ENCODE data around the gene MIER2.
"Not testable (repeated sequence)": the region's sequence is repeated elsewhere in the genome, so short reads cannot be mapped to it uniquely, and the experiment has no call there.

DNA sequence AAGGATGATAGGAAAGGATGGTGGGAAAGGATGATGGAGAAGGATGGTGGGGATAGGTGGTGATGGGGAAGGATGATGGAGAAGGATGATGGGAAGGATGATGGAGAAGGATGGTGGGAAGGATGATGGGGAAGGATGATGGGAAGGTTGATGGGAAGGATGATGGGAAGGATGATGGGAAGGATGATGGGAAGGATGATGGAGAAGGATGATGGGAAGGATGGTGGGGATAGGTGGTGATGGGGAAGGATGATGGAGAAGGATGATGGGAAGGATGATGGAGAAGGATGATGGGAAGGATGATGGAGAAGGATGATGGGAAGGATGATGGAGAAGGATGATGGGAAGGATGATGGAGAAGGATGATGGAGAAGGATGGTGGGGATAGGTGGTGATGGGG, 49.0 kb upstream of the MIER2 start:
- TF ChIP-seq, protein P1, sequence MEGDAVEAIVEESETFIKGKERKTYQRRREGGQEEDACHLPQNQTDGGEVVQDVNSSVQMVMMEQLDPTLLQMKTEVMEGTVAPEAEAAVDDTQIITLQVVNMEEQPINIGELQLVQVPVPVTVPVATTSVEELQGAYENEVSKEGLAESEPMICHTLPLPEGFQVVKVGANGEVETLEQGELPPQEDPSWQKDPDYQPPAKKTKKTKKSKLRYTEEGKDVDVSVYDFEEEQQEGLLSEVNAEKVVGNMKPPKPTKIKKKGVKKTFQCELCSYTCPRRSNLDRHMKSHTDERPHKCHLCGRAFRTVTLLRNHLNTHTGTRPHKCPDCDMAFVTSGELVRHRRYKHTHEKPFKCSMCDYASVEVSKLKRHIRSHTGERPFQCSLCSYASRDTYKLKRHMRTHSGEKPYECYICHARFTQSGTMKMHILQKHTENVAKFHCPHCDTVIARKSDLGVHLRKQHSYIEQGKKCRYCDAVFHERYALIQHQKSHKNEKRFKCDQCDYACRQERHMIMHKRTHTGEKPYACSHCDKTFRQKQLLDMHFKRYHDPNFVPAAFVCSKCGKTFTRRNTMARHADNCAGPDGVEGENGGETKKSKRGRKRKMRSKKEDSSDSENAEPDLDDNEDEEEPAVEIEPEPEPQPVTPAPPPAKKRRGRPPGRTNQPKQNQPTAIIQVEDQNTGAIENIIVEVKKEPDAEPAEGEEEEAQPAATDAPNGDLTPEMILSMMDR (IDR thresholded peaks at IDR 0.05) = not testable (repeated sequence)
- TF ChIP-seq POLR2AphosphoS5 (IDR thresholded peaks at IDR 0.05); POLR2A (IDR thresholded peaks at IDR 0.05; ENCODE audit: low read depth): not testable (repeated sequence)
